HG03354 (cell line): Measurements from ENCODE around the gene RTL5.

Experiments
- ATAC-seq: cut with Tn5 transposase; IDR thresholded peaks from one replicate; pipeline ENCODE4 v1.9.1; 2021; ENCODE audit warnings: mild to moderate bottlenecking; ENCODE audit not compliant: unreplicated experiment, poor library complexity, severe bottlenecking

RTL5 gene

DNA sequence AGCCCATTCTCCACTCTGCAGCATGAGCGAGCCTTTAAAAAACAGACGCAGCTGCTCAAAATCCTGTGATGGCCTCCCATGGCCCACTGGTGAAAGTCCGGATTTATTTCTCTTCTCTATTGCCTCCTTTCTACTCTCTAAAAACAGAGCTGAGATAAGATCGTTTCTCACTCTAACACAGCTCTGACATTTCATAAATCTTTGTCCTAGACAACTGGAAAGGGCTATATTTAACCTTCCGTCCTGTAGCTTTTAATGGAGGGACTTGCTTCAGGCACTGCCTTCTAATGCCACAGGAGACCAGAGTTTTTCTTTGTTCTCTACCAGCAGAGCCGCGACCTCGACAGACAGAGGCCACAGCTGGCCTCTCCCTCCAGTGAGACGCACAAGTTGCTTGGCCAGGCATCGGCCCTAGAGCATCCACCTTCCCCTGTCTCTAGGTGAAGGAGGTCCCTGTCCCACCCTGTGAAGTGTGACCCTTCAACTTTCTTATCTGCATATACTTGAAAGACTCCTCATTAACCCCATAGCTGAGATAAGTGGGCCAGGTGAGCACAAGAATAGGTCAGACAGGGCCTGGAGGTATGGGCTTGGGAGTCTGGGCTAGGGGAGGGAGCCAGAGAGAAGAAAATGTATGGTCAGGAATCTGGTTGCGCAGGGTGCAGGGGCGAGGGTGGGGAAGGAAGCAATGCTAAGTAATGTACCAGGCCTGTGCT, 50.0 kb downstream of the RTL5 start:
- ATAC-seq: no peak

DNA sequence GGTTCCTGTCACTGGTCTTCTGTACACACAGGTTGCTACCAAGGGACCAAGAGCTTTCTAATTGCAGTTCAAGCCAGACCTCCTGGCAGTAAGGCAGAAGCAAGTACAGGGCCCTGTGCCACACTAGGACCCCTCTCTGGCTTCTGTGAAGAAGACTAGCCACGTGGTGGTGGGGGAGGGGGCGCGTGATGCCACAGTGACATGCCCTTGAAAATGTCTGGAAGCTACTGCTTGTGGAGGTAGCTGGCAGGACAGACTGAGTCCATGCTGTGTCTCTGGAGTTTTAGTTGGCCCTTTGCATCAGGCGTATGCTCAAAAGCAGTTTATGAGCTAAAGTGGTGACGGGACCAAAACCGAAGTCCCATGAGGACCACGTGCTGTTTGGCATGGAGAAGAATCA, 50.9 kb downstream of the RTL5 start:
- no peak for ATAC-seq

DNA sequence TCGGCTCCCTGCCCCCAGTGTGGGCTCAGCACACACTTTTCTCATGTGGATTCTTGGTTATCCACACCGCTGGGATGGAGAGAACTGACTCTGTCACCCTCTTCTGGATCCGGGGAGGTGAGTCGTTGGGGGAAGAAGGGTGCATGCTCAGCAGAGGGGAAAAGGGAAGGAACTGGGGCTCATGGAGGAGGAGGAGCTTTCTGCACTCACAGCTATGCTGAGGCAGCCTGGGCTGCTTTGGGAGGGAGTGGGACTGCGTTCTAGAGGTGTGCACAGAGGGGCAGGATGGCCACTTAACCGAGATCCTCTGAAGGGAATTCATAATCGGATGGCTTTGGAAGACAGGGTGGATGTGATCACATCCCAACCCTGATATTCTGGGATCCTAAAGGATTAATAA, 51.6 kb downstream of the RTL5 start:
- ATAC-seq: no peak

DNA sequence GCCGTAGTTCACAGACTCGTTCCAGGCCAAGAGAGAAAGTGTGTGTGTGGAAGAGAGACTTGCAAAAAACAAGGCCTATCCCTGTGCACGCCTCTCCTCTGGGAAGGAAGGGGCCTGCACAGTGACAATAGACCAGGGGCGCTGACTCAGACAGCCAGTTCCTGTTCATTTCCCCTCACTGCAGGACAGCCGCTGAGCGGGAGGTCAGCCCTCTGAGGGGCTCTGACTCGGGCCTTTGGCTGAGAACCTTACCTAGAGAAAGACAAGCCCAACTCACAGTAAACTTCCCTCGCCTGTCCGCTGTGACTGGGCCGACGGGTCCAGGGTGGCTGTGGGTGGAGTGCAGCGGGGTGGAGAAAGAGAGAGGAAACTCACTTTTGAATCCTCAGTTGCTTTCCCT, 52.1 kb downstream of the RTL5 start:
- ATAC-seq: no peak

DNA sequence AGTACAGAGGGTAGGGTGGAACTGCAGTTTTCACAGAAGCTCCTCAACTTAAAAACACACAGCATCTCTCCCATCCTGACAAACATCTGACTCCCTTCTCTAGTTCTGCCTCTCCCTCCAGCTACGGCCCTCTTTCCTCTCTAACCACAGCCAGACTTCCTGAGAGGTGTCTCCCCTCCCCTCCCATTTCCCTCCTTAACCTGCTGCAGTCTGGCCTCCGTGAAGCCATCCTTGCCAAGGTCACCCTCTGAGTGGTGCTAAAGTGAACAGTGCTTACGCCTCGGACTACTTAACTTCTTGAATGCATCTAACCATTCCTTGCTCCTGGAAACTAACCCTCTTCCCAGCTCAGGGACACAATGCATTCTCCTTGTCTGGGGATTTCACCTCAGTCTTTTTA, 53.3 kb downstream of the RTL5 start:
- no peak for ATAC-seq
